Measurements from ENCODE around the gene PHF5A. TPM values are rescaled to one million over a fixed set of nuclear protein-coding genes. Genes with fewer than 3 reads are reported as not detected.
A peak's percentile ranks its signal among the peaks of the same experiment; 100 is the strongest.

PHF5A gene
- total RNA-seq, 1 donor from 2014 or later = 29.1 TPM

DNA sequence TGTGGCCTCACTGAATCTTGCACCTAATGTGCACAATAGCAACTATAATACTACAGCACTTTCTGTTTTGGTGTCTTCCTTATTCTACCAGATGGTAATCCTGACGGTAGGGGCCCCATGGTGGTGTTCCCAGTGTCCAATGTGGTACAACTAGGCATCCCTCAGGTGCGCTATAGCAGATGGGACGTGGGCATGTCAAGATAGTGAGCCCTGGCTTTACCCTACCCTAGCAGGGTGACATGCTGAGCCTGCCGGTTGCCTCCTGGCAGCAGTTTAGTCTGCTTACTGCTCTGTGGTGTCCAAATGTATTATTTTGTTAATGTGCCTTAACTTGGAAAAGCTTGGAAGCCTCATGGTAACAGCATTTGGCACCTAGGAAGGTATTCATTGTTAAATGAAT lies 19.6 kb upstream of the PHF5A start:
- DNase-seq (ENCODE audit: low spot score) = no peak

DNA sequence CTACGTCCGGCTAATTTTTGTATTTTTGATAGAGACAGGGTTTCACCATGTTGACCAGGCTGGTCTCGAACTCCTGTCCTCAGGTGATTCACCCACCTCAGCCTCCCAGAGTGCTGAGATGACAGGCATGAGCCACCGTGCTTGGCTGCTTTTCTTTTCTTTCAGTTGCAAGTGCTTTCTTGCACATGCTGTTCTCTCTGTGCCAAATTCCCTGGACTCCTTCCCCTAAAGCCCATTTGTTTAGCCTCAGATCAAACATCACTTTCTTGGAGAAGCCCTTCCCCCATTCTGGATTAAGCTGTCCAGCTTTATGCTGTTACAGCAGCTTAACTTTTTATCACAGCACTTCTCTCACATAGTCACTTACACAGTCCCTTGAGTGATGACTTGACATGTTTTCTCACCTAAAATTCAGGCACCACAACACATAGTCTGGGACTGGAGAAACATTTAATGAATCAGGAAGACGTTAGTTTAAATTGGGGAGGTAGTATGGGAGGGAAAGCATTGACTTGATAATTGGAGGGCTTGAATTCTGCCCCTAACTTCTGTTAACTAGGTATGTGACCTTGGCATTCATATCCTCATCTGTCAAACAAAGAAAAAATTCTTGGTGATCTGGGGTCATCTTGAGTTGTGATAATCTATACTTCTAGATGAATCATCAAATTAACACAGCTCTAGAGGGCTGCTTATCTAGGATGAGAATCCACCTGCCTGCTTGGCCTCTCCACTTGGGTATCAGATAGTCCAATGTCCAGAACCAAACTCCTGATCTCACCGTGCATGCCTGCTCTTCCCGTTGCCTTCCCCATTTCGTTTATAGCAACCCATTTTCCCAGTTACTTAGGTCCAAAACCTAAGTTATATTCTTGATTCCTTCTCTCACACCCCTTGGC lies 18.8 kb upstream of the PHF5A start:
- DNase-seq (ENCODE audit: low spot score) = peak; percentile 49

DNA sequence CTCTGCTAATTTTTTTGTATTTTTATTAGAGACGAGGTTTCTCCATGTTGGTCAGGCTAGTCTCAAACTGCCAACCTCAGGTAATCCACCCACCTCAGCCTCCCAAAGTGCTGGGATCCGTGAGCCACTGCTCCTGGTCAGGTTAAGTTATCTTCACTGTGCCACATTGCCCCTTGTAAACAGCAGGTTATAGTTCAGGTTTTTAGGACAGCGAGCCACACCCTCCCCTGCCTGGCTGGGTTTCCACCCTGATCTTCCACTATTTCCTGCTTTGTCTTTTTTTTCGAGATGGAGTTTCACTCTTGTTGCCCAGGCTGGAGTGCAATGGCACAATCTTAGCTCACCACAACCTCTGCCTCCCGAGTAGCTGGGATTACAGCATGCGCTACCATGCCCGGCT lies 16.5 kb upstream of the PHF5A start:
- DNase-seq (ENCODE audit: low spot score) = no peak

DNA sequence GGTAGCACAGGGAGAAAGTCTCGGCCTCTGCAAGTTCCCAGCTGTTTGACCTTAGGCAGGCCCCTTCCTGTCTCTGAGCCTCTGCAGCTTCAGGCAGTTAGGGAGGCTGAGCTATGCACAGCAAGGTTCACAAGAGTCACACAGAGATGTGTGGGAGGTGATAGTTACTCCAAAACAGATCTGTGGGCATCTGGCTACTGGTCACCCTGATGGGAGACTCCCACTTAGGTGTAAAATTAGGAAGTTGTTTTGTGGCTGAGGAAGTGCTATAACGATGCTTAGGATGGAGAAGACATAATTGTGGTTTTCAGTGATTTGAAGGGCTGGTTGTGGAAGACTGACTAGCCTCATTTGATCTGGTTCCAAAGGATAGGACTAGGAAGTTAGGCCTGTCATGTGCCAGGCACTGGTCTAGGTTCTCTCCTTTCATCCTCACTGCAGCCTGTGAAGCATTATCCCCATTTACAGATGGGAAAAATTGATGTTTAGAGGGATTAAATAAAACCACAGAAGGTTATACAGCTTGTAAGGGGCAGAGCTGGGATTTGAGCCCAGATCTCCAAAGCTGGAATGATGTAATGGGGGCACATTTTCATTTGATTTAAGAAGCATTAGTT lies 13.9 kb upstream of the PHF5A start:
- no peak for DNase-seq (ENCODE audit: low spot score)

DNA sequence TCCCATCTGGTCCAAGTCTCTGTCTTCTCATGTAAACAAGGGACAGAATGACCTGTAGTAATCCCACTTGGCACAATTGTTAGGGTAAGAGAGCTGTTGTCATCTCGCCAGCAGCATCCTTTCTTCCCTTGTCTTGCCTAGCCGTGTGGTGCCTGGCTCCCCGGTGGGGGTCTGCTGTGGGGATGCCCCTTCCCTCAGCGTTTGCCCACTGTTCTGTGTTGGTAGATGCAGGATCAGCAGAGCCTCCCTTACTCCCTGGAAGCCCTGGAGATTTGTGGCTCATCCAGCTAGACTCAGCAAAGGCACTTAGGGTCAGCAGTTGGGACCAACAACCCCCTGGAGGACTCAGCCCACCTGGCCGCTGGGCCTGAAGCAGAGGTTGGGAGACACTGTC lies 13.4 kb upstream of the PHF5A start:
- DNase-seq (ENCODE audit: low spot score) = no peak

DNA sequence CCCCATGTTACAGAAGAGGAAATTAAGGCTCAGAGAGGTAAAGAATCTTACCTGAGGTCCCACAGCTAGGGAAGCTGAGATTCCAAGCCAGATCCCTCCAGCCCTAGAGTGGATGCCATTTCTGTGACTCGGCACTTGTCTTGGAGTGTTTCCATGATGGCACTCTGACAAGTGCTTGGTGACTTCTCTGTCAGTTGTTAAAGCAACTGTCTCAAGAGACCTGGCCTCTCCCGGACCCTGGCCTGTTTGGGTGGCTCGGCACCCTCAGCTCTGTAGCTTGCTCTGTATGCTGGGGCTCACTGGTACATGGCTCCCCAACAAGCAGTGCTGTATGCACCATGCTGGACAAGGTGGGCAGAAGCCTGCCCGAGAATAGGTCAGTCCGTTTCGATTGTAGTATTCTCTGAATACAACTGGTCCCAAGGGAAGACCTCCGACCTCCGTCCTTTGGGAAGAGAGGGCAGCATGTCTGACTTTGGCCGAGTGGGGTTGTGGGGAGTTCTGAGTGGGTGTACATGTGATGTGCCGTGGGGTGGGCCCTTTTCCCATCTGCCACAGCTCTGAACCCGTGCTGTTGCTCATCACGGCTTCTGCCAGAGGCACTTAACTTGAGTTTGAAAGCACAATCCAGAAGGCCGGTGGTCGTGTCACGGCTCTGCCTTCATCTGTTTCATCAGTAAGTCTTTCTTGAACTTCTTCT lies 12.8 kb upstream of the PHF5A start:
- DNase-seq (ENCODE audit: low spot score) = no peak

DNA sequence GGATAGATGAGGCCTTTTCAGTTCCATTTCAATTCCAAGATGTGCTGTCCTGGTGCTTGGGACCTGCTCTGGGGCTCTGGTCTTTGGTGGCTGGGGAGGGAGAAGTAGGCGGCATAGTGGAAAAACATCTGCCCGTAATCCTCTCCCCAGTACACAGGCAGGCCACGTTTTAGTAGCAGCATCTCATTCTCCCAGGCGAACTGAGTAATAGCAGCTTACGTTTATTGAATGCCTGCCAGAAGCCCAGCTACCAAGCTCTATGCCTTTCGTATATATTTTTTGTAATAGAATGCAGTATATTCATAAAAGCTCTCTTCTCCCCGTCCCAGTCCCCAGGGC lies 11.9 kb upstream of the PHF5A start:
- no peak for DNase-seq (ENCODE audit: low spot score)

DNA sequence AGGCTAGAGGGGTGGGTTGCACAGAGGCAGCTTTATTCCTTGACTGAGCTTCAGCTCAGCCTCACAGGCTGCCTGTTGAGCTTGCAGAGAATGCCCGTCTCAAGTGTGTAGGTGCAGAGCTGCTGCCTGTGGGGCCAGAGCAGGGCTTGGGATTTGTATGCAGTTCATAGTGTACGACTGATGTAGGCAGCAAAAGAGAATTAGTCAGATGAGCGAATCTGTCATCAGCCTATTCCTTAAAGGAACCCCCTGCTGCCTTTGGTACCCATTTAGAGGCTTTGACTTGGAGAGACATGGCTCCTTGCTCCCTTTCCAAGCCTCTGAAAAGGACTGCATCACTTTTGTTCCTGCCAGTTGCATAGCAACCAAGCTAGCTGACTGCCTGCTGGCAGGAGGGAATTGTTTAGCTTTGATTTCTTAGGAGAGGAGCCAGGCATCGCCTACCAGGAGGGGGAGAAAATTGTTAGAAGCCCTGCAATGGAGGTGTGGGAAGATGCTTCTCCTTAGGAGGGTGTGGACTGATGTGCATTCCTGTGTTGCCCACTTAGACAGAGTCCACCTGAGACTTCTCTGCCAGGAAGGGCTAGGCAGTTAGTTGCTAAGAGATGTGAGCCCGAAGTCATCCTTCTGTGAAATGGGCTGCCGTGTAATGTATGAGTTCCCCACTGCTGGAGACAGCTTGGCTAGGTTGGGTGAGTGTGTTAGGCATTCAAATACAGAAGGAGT lies 11.3 kb upstream of the PHF5A start:
- DNase-seq (ENCODE audit: low spot score) = no peak

DNA sequence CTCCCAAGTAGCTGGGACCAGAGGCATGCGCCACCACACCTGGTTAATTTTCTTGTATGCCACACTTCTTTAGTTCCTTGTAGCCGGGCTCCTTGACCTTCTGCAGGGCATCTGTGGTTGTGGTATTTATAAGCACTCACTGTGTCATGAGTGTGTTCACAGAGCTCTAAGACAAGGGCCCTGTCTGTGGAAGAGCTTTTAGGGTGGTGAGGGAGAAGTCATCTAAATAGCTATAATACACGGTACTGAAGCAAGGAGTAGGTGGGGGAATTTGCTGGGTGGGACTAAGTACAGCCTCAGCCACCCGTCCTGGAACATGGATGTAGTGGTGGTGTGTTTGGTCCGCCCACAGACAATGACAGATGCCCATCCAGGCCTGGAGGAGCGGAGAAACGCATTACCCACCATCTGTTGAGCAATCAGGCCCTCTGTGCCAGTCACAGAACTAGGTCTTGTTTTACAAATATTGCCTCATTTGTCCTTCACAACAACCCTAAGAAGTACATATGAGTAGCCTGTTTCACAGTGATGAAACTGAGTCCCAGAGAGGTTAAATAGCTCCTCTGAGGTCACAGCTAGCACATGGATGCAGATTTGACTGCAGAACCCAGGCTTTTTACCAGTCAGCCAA lies 10.5 kb upstream of the PHF5A start:
- DNase-seq (ENCODE audit: low spot score) = no peak

DNA sequence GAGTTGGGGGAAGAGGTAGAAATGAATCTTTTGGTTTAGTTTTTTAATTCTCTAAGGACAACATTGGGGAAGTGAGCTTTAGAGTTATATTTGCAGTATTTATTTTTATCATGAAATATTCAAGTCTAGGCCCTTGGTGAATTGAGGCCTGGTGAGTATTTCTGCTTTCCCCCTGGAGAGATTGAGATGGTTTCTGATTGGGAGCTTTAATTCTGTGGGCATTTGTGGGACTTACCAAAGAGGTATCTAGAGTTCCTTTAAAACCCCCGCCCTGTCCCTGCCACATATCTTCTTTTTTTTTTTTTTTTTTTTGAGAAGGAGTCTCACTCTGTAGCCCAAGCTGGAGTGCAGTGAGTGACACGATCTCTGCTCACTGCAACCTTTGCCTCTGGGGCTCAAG lies 10.0 kb upstream of the PHF5A start:
- no peak for DNase-seq (ENCODE audit: low spot score)

DNA sequence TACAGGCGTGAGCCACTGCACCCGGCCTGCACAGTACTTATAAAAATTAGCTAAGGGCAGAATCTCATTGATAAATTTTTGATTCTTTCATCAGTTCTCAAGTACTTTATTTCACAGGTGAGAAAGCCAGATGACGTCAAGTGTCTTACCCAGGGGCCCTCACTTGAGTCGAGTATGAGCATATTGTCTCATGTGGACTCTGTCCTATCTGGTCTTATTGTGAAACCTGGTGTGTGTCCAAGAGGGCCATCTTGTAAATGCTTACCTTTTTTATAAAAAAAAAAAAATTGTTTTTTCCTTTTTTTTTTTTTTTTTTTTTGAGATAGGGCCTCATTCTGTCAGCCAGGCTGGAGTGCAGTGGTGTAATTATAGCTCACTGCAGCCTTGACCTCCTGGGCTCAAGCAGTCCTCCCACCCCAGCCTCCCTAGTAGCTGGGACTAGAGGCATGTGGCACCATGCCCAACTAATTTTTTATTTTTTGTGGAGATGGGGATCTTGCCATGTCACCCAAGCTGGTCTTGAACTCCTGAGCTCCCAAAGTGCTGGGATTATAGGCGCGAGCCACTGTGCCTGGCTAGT lies 6.5 kb upstream of the PHF5A start:
- DNase-seq (ENCODE audit: low spot score) = no peak

DNA sequence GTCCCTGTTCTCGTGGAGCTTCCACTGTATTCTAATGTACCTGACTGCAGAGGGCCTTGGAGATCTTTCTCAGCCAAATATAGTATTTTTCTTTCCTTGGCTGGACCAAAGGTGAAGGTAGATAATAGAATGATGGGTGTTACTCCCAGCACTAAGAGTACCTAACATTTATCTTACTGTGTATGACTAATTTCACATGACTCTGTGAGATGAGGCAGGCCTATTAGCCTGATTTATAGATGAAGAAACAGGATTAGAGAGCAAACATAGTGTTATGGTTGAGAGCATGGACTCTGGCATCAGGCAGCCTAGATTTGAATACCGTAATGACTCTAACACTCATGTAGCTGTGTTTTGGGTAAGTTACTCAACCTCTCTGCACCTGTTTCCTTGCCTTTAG lies 3.1 kb upstream of the PHF5A start:
- DNase-seq (ENCODE audit: low spot score) = no peak

DNA sequence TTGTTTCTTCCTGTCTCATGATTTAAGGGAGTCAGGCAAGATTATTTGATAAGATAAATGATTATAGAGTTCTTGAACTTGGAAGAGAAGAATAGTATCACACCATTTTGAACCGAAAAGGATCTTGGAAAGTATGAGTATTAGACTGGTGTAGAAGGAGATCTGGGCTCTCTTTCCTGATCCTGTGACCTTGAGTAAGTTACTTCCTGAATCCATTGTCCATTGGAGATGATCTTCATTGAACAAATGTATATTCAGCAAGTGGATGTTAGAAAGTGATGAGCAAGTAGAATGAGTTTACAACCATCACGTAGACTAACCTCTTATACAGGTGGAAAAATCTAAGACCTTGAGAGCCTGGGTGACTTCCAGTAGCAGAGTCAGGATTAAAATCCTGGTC lies 2.4 kb upstream of the PHF5A start:
- DNase-seq (ENCODE audit: low spot score) = no peak

DNA sequence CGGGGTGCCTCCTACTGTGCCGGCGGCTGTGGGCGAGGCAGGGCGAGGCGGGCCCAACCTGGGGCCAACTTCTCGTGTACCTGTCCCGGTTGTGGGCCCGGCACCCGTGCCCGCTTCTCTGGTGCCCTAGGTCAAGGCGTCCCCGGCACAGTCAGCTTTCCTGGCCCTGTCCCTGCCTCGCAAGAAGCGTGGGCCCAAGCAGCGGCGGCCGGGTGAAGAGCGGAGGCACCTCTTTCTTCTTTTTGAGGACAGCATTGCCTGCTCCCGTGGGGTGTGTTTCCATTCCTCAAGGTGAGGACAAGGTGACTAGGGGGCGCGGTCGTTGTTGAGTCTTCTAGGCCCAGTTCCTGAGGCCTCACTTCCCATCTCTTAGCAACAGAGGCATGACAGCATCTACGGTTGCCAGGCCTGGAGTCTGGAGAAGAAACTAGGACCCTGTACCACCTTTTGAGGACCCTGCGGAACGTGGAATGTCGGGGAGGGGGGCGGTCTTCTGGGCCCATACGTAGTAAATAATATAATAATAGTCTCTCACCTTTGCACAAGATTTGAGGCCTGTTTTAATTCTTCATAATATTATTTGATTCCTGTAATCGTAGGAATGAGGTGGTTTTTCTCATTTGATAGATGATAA lies 843 bp upstream of the PHF5A start:
- no peak for DNase-seq (ENCODE audit: low spot score)

DNA sequence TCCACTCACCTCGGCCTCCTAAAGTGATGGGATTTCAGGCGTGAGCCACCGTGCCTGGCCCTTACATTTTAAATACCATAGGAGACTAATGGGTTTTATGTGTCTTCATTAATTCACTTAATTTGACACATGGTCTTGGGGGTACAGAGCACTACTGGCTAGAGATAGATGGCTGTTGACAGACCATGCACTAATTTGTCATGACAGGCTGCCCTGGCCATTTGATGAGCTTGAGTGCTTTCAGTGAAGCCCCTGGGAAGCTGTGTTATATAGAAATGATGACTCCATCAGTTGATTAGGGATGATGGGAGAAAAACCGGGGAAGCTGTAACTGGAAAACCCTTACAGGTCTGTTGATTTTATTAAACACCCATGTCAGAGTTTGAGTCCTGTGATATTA lies 6.6 kb downstream of the PHF5A start:
- DNase-seq (ENCODE audit: low spot score) = no peak

DNA sequence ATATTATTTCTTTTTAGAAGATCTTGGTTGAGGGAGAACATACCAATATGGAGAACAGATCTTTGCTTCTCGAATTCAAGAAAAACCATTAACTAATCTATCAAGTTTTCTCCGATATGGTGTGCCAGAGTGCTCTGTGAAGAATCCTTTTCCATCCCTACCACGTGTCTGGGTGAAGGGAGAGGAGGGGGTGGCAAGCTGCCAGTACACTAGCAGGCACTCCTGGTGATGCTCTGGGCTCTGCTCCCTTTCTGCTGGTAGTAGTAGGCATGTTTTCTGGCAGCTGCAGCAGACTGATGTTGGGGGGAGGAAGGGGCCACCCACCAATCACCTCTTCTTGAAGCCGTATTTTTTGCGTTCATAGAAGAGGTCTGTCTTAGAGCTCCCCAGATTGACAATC lies 8.4 kb downstream of the PHF5A start:
- peak; percentile 75 for DNase-seq (ENCODE audit: low spot score)

DNA sequence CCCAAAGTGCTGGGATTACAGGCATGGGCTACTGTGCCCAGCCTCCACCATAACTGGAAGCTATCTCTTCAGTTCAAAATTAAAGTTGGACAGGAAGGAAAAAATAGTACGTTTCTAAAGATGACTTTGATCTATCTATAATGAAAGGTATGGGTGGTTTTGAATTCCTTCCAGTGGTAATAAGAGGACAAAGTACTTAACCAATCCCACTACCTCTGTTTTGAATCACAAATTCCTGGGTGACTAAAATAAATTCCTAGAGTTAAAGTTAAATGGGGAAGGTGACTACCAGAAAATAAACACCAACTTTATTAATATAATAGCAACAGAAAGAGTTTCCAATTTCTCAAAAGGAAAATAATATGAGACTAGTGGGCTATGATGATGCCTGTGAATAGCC lies 9.1 kb downstream of the PHF5A start:
- DNase-seq (ENCODE audit: low spot score) = no peak

DNA sequence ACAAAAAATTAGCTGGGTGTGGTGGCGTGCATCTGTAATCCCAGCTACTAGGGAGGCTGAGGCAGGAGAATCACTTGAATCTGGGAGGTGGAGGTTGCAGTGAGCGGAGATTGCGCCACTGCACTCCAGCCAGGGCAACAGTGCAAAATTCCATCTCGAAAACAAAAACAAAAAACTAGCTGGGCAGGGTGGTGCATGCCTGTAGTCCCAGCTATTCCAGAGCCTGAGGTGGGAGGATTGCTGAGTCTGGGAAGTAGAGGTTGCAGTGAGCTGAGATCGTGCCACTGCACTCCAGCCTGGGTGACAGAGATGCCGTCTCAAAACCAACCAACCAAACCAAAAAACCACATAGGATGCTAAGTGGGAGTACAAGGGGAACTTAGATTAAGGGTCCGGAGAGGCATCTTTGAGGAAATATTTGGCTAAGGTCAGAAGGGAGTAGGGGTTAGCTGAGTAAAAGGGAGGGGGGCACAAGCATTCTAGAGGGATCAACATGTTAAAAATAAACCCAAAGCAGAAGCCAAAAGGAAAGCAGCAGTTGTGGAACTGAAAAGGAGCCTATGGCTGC lies 10.2 kb downstream of the PHF5A start:
- no peak for DNase-seq (ENCODE audit: low spot score)

DNA sequence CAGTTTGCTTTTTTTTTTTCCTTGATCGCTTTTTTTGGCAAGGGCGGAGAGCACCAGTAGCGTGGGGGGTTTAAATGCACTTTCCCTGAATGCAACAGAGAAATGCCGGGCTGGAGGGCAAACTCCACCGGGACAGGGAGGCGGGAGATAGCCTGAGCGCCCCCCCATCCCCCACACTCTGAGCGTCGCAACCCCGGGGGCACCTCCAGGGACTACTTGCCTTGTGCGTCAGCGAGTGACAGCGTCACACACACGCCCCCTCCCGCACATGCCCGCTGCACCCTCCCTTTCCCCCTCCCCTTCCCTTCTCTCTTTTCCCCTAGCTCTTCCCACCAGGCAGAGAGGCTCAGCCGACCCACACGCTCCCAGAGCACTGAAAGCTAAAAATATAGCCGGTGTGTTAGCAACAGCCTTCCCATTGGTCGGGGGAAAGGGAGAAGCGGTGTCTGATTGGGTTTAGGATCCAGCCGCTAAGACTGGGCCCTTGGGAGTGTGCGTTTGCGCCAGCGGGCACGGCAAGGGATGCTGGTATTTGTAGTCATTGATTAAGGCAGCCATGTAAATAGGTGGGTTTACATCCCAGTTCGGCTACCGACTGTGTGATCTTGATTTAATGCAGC lies 20.2 kb downstream of the PHF5A start:
- DNase-seq (ENCODE audit: low spot score) = peak; percentile 98

Measured in mucosa of gallbladder (tissue), 1 donor.